Fibroblast of skin of left biceps (primary cell): ENCODE data around the gene CYFIP1.

ENCODE experiments used
- DNase-seq, 2 experiments: peaks; one replicate each; pipeline ENCODE4 v3.0.0-alpha.2; 2013; ENCODE audit warnings: low read depth in 2 of 2

Gene CYFIP1

GRCh38 chr15:22890296-22890695 lies 89.9 kb downstream of the CYFIP1 start:
- DNase-seq: no peak

GRCh38 chr15:22889146-22889818 lies 90.9 kb downstream of the CYFIP1 start:
- no peak for DNase-seq

GRCh38 chr15:22888120-22888859 lies 91.9 kb downstream of the CYFIP1 start:
- peak; percentile 80 for DNase-seq

GRCh38 chr15:22887157-22887951 lies 92.8 kb downstream of the CYFIP1 start:
- peak in 1 of 2 experiments; percentile 15 for DNase-seq

- no peak for DNase-seq
These were observed 95.0 kb downstream of the CYFIP1 start for GRCh38 chr15:22885120-22885519.

GRCh38 chr15:22884344-22884743 lies 95.8 kb downstream of the CYFIP1 start:
- DNase-seq: no peak

GRCh38 chr15:22883196-22883595 lies 97.0 kb downstream of the CYFIP1 start:
- DNase-seq: no peak

- DNase-seq: no peak
These were observed 98.3 kb downstream of the CYFIP1 start for GRCh38 chr15:22881739-22882440.

GRCh38 chr15:22880981-22881738 lies 99.0 kb downstream of the CYFIP1 start:
- no peak for DNase-seq

GRCh38 chr15:22880068-22880980 lies 99.8 kb downstream of the CYFIP1 start:
- DNase-seq: no peak

GRCh38 chr15:22878103-22878502 lies 102.1 kb downstream of the CYFIP1 start:
- DNase-seq: no peak

GRCh38 chr15:22877607-22878006 lies 102.6 kb downstream of the CYFIP1 start:
- DNase-seq: no peak

- no peak for DNase-seq
These were observed 103.1 kb downstream of the CYFIP1 start for GRCh38 chr15:22877117-22877516.

- no peak for DNase-seq
These were observed 105.2 kb downstream of the CYFIP1 start for GRCh38 chr15:22874966-22875365.

GRCh38 chr15:22874256-22874655 lies 105.9 kb downstream of the CYFIP1 start:
- DNase-seq: no peak

GRCh38 chr15:22873841-22874240 lies 106.3 kb downstream of the CYFIP1 start:
- DNase-seq: no peak

GRCh38 chr15:22872936-22873701 lies 107.0 kb downstream of the CYFIP1 start:
- peak; percentile 75 to 79 for DNase-seq

GRCh38 chr15:22871481-22872086 lies 108.6 kb downstream of the CYFIP1 start:
- DNase-seq: no peak

GRCh38 chr15:22870865-22871264 lies 109.3 kb downstream of the CYFIP1 start:
- DNase-seq: no peak
